PC-9 (cell line): ENCODE results near the gene METTL9.

Experiments used
- CTCF ChIP-seq: fragments of 200-600 bp; sonication (generic); conservative IDR thresholded peaks from 2 replicates; pipeline ENCODE4 v1.6.1; 2017; ENCODE audit warnings: mixed run types, antibody characterized with exemption, mild to moderate bottlenecking, moderate library complexity
- EZH2 ChIP-seq: fragments of 200-600 bp; sonication (generic); IDR thresholded peaks from 2 replicates; pipeline ENCODE4 v1.8.0; 2017; ENCODE audit warnings: antibody characterized with exemption, low read depth

GRCh38 chr16:21638573-21638975, 39.2 kb downstream of the METTL9 start:
- TF ChIP-seq CTCF (no peak), EZH2 (no peak)
